H9 (cell line): Measurements from ENCODE around the gene WRAP53. TPM values are rescaled to one million over a fixed set of nuclear protein-coding genes. Genes with fewer than 3 reads are reported as not detected.
A peak's percentile ranks its signal among the peaks of the same experiment; 100 is the strongest.

Experiments used
- DNase-seq: peaks from one replicate; pipeline ENCODE4 v3.0.0-alpha.2; 2017
- H2AFZ ChIP-seq: one replicate; pipeline ENCODE4 v1.6.1; 2013; ENCODE audit warnings: mild to moderate bottlenecking, low read length, control low read depth, moderate library complexity
- H2AK5ac ChIP-seq: 2 replicates; pipeline ENCODE4 v1.6.1; 2013; ENCODE audit warnings: low read length, control low read depth, mixed read lengths; ENCODE audit not compliant: insufficient read length
- H2BK120ac ChIP-seq: one replicate; pipeline ENCODE4 v1.6.1; 2013; ENCODE audit warnings: low read depth, mild to moderate bottlenecking, low read length, control low read depth, inconsistent platforms; ENCODE audit not compliant: poor library complexity, severe bottlenecking
- H2BK12ac ChIP-seq: 2 replicates; pipeline ENCODE4 v1.6.1; 2013; ENCODE audit warnings: low read length, control low read depth, mixed read lengths, low read depth; ENCODE audit not compliant: insufficient read length
- H2BK15ac ChIP-seq: 2 replicates; pipeline ENCODE4 v1.6.1; 2013; ENCODE audit warnings: low read depth, low read length, control low read depth
- H2BK20ac ChIP-seq: one replicate; pipeline ENCODE4 v1.6.1; 2013; ENCODE audit warnings: low read depth, mild to moderate bottlenecking, low read length, control low read depth, inconsistent platforms; ENCODE audit not compliant: poor library complexity, severe bottlenecking
- H2BK5ac ChIP-seq: 2 replicates; pipeline ENCODE4 v1.6.1; 2013; ENCODE audit warnings: low read length, control low read depth, mixed read lengths; ENCODE audit not compliant: insufficient read length
- H3K14ac ChIP-seq: 2 replicates; pipeline ENCODE4 v1.6.1; 2013; ENCODE audit warnings: low read length, control low read depth; ENCODE audit not compliant: insufficient read depth
- H3K18ac ChIP-seq: 2 replicates; pipeline ENCODE4 v1.6.1; 2013; ENCODE audit warnings: low read depth, mild to moderate bottlenecking, mixed read lengths, low read length, control low read depth; ENCODE audit not compliant: insufficient read length
- H3K23ac ChIP-seq: 2 replicates; pipeline ENCODE4 v1.6.1; 2013; ENCODE audit warnings: low read length, control low read depth, mixed read lengths, low read depth; ENCODE audit not compliant: insufficient read length
- H3K23me2 ChIP-seq: 2 replicates; pipeline ENCODE4 v1.6.1; 2013; ENCODE audit warnings: low read depth, mild to moderate bottlenecking, mixed read lengths, low read length, control low read depth; ENCODE audit not compliant: insufficient read length, poor library complexity, severe bottlenecking
- H3K27ac ChIP-seq: 2 replicates; pipeline ENCODE4 v1.5.1; 2013; ENCODE audit warnings: low read length, control low read depth, mixed read lengths, low read depth; ENCODE audit not compliant: insufficient read length
- H3K27me3 ChIP-seq: 2 replicates; pipeline ENCODE4 v1.6.1; 2013; ENCODE audit warnings: low read length, control low read depth, inconsistent platforms; ENCODE audit not compliant: insufficient read depth
- H3K4ac ChIP-seq: 2 replicates; pipeline ENCODE4 v1.6.1; 2013; ENCODE audit warnings: low read depth, mild to moderate bottlenecking, control low read depth, inconsistent platforms, low read length, moderate library complexity
- H3K4me1 ChIP-seq: 2 replicates; pipeline ENCODE4 v1.6.1; 2013; ENCODE audit warnings: low read length, control low read depth, inconsistent platforms; ENCODE audit not compliant: insufficient read depth
- H3K4me2 ChIP-seq: 2 replicates; pipeline ENCODE4 v1.6.1; 2013; ENCODE audit warnings: low read length, control low read depth, mixed read lengths; ENCODE audit not compliant: insufficient read length, insufficient read depth
- H3K56ac ChIP-seq: 2 replicates; pipeline ENCODE4 v1.6.1; 2013; ENCODE audit warnings: low read depth, mild to moderate bottlenecking, mixed read lengths, low read length, control low read depth; ENCODE audit not compliant: insufficient read length
- H3K79me1 ChIP-seq: 2 replicates; pipeline ENCODE4 v1.6.1; 2013; ENCODE audit warnings: low read depth, mild to moderate bottlenecking, moderate library complexity, low read length, control low read depth, inconsistent platforms; ENCODE audit not compliant: insufficient read depth, poor library complexity, severe bottlenecking
- H3K79me2 ChIP-seq: 2 replicates; pipeline ENCODE4 v1.6.1; 2013; ENCODE audit warnings: low read length, control low read depth, inconsistent platforms; ENCODE audit not compliant: insufficient read depth
- H3K9ac ChIP-seq: 2 replicates; pipeline ENCODE4 v1.6.1; 2013; ENCODE audit warnings: low read length, control low read depth, mixed read lengths; ENCODE audit not compliant: insufficient read length; ENCODE audit errors: extremely low read depth
- H3K9me3 ChIP-seq: one replicate; pipeline ENCODE4 v1.6.1; 2013; ENCODE audit warnings: low read depth, low read length, inconsistent platforms; ENCODE audit not compliant: control insufficient read depth
- H3T11ph ChIP-seq: one replicate; pipeline ENCODE4 v1.6.1; 2013; ENCODE audit warnings: mild to moderate bottlenecking, low read length, control low read depth, inconsistent platforms
- H4K20me1 ChIP-seq: one replicate; pipeline ENCODE4 v1.6.1; 2013; ENCODE audit not compliant: control insufficient read depth, insufficient read length, insufficient read depth
- H4K5ac ChIP-seq: 2 replicates; pipeline ENCODE4 v1.6.1; 2013; ENCODE audit warnings: low read depth, mild to moderate bottlenecking, mixed read lengths, low read length, control low read depth; ENCODE audit not compliant: insufficient read length
- H4K8ac ChIP-seq: replicated peaks from 2 replicates; pipeline ENCODE4 v1.6.1; 2013; ENCODE audit warnings: low read length, control low read depth, mixed read lengths, low read depth; ENCODE audit not compliant: insufficient read length
- H4K91ac ChIP-seq: 2 replicates; pipeline ENCODE4 v1.6.1; 2013; ENCODE audit warnings: low read depth, mild to moderate bottlenecking, moderate library complexity, mixed read lengths, low read length, control low read depth; ENCODE audit not compliant: insufficient read length
- H3K27ac Mint-ChIP-seq, 3 experiments: 2 replicates in 2 of 3; 3 replicates in 1 of 3; pipeline ENCODE4 v1.8.0; 2020 to 2021; ENCODE audit warnings: mixed read lengths in 3 of 3, mild to moderate bottlenecking in 1 of 3, moderate library complexity in 1 of 3
- H3K27me3 Mint-ChIP-seq: 2 replicates; pipeline ENCODE4 v1.8.0; 2021; ENCODE audit warnings: low read depth, mild to moderate bottlenecking, moderate library complexity, mixed read lengths
- H3K36me3 Mint-ChIP-seq, 3 experiments: 2 replicates in 2 of 3; 3 replicates in 1 of 3; pipeline ENCODE4 v1.8.0; 2020 to 2021; ENCODE audit warnings: low read depth in 3 of 3, mixed read lengths in 3 of 3; ENCODE audit not compliant: insufficient read depth in 1 of 3
- H3K4me1 Mint-ChIP-seq, 2 experiments: 2 replicates each; pipeline ENCODE4 v1.8.0; 2020; ENCODE audit warnings: mixed read lengths in 2 of 2
- H3K4me3 Mint-ChIP-seq, 2 experiments: 2 replicates in 1 of 2; 3 replicates in 1 of 2; pipeline ENCODE4 v1.8.0; 2020 to 2021; ENCODE audit warnings: mild to moderate bottlenecking in 2 of 2, mixed read lengths in 2 of 2, moderate library complexity in 1 of 2
- H3K9me3 Mint-ChIP-seq, 2 experiments: 2 replicates in 1 of 2; 3 replicates in 1 of 2; pipeline ENCODE4 v1.8.0; 2020; ENCODE audit warnings: mild to moderate bottlenecking in 2 of 2, mixed read lengths in 2 of 2, moderate library complexity in 1 of 2
- WGBS: extraction: QIAGEN DNeasy Blood & Tissue Kit; methylation state at CpG from one replicate; pipeline ENCODE4 v1.1.7; 2013; ENCODE audit warnings: missing lambda C conversion rate, low lambda C conversion rate, mixed read lengths; ENCODE audit not compliant: insufficient read length; ENCODE audit errors: extremely low coverage; 5-methylcytosine and 5-hydroxymethylcytosine counted together
- total RNA-seq: library from RNA; stranded (reverse); gene quantifications from 2 replicates; pipeline ENCODE4 v1.2.1, GENCODE V29; 2021
- TF ChIP-seq, protein P1 (sequence below): fragments of 200-600 bp; sonication (generic); conservative IDR thresholded peaks from 3 replicates; pipeline ENCODE4 v1.8.0; 2021; ENCODE audit warnings: antibody characterized with exemption, mild to moderate bottlenecking

The WRAP53 gene
- total RNA-seq, 1 experiment from 2014 or later = 27.0 TPM

- H3K23me2 ChIP-seq = peaks cover 8% of the 10 kb centered on the region
- no peaks in the 10 kb centered on the region for H3K36me3 Mint-ChIP-seq
- no peak overlapping the region for H2AFZ ChIP-seq
- H3K9me3 ChIP-seq = no peaks in the 10 kb centered on the region
- H3K4me1 Mint-ChIP-seq = peaks cover 33 to 54% of the 10 kb centered on the region in 2 experiments
- no CpG with 5 or more reads among the region's 16 CpGs for WGBS
- no peak overlapping the region for H3K27ac ChIP-seq
- H4K20me1 ChIP-seq = no peaks in the 10 kb centered on the region
- no peak overlapping the region for H3K23ac ChIP-seq
- H4K91ac ChIP-seq = no peak overlapping the region
- H3K4me3 Mint-ChIP-seq = peak overlapping the region; percentile 78 to 87
- H4K5ac ChIP-seq = no peak overlapping the region
- no peak overlapping the region for H2BK15ac ChIP-seq
- H3K4me1 ChIP-seq = peaks cover 4% of the 10 kb centered on the region; the same call in 1 of the 2 replicates
- no peak overlapping the region for H3T11ph ChIP-seq
- no peak overlapping the region for H2BK20ac ChIP-seq
- no peak overlapping the region for H3K9ac ChIP-seq
- no peak overlapping the region for H2BK5ac ChIP-seq
- H3K56ac ChIP-seq = no peak overlapping the region
- H3K27ac Mint-ChIP-seq = no peak overlapping the region
- no peak overlapping the region for H2BK120ac ChIP-seq
- no peak overlapping the region for H4K8ac ChIP-seq
- no peaks in the 10 kb centered on the region for H3K79me2 ChIP-seq
- H3K27me3 ChIP-seq = no peaks in the 10 kb centered on the region; the same call in 1 of the 2 replicates
- H3K14ac ChIP-seq = no peak overlapping the region
- no peak overlapping the region for H3K4ac ChIP-seq
- TF ChIP-seq, protein P1, sequence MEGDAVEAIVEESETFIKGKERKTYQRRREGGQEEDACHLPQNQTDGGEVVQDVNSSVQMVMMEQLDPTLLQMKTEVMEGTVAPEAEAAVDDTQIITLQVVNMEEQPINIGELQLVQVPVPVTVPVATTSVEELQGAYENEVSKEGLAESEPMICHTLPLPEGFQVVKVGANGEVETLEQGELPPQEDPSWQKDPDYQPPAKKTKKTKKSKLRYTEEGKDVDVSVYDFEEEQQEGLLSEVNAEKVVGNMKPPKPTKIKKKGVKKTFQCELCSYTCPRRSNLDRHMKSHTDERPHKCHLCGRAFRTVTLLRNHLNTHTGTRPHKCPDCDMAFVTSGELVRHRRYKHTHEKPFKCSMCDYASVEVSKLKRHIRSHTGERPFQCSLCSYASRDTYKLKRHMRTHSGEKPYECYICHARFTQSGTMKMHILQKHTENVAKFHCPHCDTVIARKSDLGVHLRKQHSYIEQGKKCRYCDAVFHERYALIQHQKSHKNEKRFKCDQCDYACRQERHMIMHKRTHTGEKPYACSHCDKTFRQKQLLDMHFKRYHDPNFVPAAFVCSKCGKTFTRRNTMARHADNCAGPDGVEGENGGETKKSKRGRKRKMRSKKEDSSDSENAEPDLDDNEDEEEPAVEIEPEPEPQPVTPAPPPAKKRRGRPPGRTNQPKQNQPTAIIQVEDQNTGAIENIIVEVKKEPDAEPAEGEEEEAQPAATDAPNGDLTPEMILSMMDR = no peak
- H3K18ac ChIP-seq = no peak overlapping the region
- peak; percentile 31 for DNase-seq
- H2BK12ac ChIP-seq = no peak overlapping the region
- H3K4me2 ChIP-seq = peak overlapping the region; percentile 83
- no peaks in the 10 kb centered on the region for H3K9me3 Mint-ChIP-seq
- H3K79me1 ChIP-seq = no peaks in the 10 kb centered on the region
- H2AK5ac ChIP-seq = no peak overlapping the region
- peaks cover 59% of the 10 kb centered on the region for H3K27me3 Mint-ChIP-seq
Measured at GRCh38 chr17:7717756-7718350, 29.6 kb downstream of the WRAP53 start.
